HG03108 (cell line): ENCODE results near the gene KLF2.
"Not testable (repeated sequence)": the region's sequence is repeated elsewhere in the genome, so short reads cannot be mapped to it uniquely, and the experiment has no call there.

ENCODE experiments used
- ATAC-seq: cut with Tn5 transposase; IDR thresholded peaks from one replicate; pipeline ENCODE4 v1.9.1; 2021; ENCODE audit warnings: moderate library complexity; ENCODE audit not compliant: unreplicated experiment

KLF2 gene

GRCh38 chr19:16324384-16325160, at the start of gene KLF2:
Gene KLF2, plus strand, starts transcription at chr19:16324826. Its CDS starts 98 bp downstream, at chr19:16324924.
- peak; percentile 66 for ATAC-seq

- ATAC-seq: no peak
Observed at GRCh38 chr19:16280306-16280705, 44.3 kb upstream of the KLF2 start.

- ATAC-seq: no peak
Observed at GRCh38 chr19:16281743-16282142, 42.9 kb upstream of the KLF2 start.

GRCh38 chr19:16283210-16284061, 41.2 kb upstream of the KLF2 start:
- ATAC-seq: no peak

- no peak for ATAC-seq
Observed at GRCh38 chr19:16284505-16284904, 40.1 kb upstream of the KLF2 start.

- ATAC-seq: not testable (repeated sequence)
Observed at GRCh38 chr19:16285079-16285478, 39.5 kb upstream of the KLF2 start.

- no peak for ATAC-seq
Observed at GRCh38 chr19:16285769-16286498, 38.7 kb upstream of the KLF2 start.

- no peak for ATAC-seq
Observed at GRCh38 chr19:16288544-16288943, 36.1 kb upstream of the KLF2 start.

GRCh38 chr19:16289594-16289993, 35.0 kb upstream of the KLF2 start:
- no peak for ATAC-seq

GRCh38 chr19:16290692-16291091, 33.9 kb upstream of the KLF2 start:
- ATAC-seq: no peak

- no peak for ATAC-seq
Observed at GRCh38 chr19:16293118-16294091, 31.2 kb upstream of the KLF2 start.

GRCh38 chr19:16295057-16295456, 29.6 kb upstream of the KLF2 start:
- no peak for ATAC-seq

GRCh38 chr19:16296713-16297112, 27.9 kb upstream of the KLF2 start:
- no peak for ATAC-seq

- no peak for ATAC-seq
Observed at GRCh38 chr19:16297575-16298178, 26.9 kb upstream of the KLF2 start.

GRCh38 chr19:16298334-16298733, 26.3 kb upstream of the KLF2 start:
- ATAC-seq: no peak

- ATAC-seq: no peak
Observed at GRCh38 chr19:16301999-16302694, 22.5 kb upstream of the KLF2 start.

GRCh38 chr19:16303755-16304154, 20.9 kb upstream of the KLF2 start:
- ATAC-seq: no peak

GRCh38 chr19:16304511-16304910, 20.1 kb upstream of the KLF2 start:
- ATAC-seq: not testable (repeated sequence)

GRCh38 chr19:16305060-16305459, 19.6 kb upstream of the KLF2 start:
- not testable (repeated sequence) for ATAC-seq
